ENCODE results near the gene HNRNPA1L2. TPM values are rescaled to one million over a fixed set of nuclear protein-coding genes. Genes with fewer than 3 reads are reported as not detected.
"Not testable (repeated sequence)": the region's sequence is repeated elsewhere in the genome, so short reads cannot be mapped to it uniquely, and the experiment has no call there.

HNRNPA1L2 gene
- 1.6 and 4.5 TPM in 2 replicates for total RNA-seq

DNA sequence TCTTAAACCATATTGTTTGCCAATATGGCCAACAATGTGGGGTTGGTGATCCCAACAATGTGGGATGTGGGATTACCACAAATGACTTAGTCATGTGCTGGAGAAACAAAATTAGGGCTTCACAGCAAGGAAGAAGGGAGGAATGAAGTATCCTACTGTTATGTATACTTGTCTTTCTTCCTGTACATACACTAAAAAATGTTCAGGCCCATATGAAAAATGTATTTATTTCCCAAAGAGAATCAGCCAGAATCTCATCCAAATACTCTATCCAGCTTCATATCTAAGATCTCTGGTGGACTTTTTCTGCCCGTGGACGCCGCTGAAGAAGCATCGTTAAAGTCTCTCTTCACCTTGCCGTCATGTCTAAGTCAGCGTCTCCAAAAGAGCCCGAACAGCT lies at the start of gene HNRNPA1L2:
TSS of gene HNRNPA1L2 (plus strand) at position 301 of the 400 bp plus-strand sequence. CDS start at position 363, 62 bp downstream.
- no peak for DNase-seq (ENCODE audit: low read depth)

GRCh38 chr13:52593175-52593574 lies 49.1 kb upstream of the HNRNPA1L2 start:
- not testable (repeated sequence) for DNase-seq (ENCODE audit: low read depth)

DNA sequence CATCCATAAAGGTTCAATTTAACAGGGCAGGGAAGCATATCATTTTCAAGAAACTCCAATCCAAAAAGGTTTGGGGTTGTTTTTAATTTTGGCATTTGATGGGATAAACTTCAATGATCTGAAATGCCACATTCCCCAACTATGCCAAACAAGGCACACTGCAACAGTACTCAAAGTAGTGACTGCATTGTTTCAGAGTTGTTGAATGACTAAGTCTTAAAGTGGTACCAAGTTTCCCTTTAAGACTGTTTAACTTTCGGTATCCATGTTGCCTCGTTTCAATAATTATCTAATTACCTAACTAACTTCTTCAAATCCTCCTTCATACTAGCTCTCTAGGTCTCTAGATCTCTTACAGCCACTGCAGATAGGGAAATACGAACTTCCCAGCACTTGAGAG lies 48.4 kb upstream of the HNRNPA1L2 start:
- not testable (repeated sequence) for DNase-seq (ENCODE audit: low read depth)

- DNase-seq (ENCODE audit: low read depth), result not testable (repeated sequence)
These were observed 47.9 kb upstream of the HNRNPA1L2 start for GRCh38 chr13:52594295-52594694.

DNA sequence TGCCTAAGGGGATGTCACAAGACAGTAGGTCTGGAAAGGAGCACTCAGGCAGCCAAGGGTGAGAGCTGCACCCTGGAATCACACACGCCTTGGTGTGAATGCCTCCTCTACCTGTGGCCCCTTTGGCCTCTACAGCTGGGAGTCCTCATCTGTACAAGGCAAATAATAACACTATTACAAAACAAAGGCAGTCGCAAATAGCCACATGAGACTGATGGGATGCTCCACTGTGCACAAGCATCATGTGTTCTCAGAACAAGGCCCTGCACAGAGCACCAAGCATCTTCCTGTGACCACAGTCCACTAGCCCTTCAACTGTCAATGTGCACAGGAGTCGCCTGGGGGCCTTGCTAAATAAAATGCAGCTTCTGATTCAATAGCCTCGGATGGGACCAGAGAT lies 44.6 kb upstream of the HNRNPA1L2 start:
- no peak for DNase-seq (ENCODE audit: low read depth)

GRCh38 chr13:52599037-52599847 lies 43.0 kb upstream of the HNRNPA1L2 start:
- peak; percentile 41 for DNase-seq (ENCODE audit: low read depth)

GRCh38 chr13:52599848-52600603 lies 42.2 kb upstream of the HNRNPA1L2 start:
- DNase-seq (ENCODE audit: low read depth), result no peak

- peak; percentile 33 for DNase-seq (ENCODE audit: low read depth)
These were observed 41.6 kb upstream of the HNRNPA1L2 start for GRCh38 chr13:52600666-52601065.

- not testable (repeated sequence) for DNase-seq (ENCODE audit: low read depth)
These were observed 38.9 kb upstream of the HNRNPA1L2 start for GRCh38 chr13:52603316-52603715.

GRCh38 chr13:52606126-52606525 lies 36.1 kb upstream of the HNRNPA1L2 start:
- DNase-seq (ENCODE audit: low read depth), result not testable (repeated sequence)

- DNase-seq (ENCODE audit: low read depth), result not testable (repeated sequence)
These were observed 35.4 kb upstream of the HNRNPA1L2 start for GRCh38 chr13:52606795-52607194.

GRCh38 chr13:52608184-52608583 lies 34.0 kb upstream of the HNRNPA1L2 start:
- not testable (repeated sequence) for DNase-seq (ENCODE audit: low read depth)

DNA sequence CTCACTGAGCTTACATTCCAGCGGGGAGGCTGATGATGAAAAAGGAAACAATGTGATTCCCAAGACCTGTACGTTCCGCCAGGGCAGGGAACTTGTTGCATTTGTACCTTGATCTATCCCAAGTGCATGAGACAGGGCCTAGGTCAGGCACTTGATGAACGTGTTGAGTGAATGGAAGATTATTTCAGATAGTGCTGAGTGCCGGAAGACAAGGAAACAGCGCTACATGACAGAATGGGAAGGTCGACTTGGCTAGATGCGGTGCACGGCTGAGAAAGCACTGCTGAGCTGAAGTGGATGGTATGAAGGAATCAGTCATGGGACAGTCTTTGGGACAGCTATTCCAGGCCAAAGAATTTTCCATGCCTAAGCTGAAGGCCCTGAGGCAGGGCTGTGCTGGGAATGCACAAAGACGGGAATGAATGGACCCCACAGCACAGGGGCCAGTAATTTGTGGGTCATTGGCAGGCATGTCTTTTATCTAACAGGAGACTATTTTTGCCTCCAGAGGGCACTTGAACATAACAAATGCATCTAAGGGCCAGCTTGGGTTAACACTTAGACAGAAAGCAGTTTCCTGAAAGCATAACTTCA lies 33.1 kb upstream of the HNRNPA1L2 start:
- peak; percentile 51 for DNase-seq (ENCODE audit: low read depth)

DNA sequence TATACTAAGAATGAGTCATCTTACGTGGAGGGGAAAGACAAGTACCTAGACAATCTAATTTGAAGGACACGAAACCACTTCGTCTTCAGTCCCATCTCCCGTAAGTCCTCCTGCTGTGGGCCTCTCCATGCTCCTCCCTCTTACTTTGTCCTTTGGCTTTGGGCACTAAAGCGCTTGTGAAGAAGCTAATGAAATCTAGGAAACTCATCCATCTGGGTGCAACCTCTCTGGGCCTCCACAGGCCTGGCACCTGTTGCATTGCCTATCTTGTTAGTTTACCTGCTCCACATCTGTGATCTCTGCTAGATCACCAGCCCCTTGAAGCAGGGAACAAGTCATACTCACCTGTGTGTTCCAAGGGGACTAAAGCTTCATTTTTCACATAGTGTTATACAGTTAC lies 32.1 kb upstream of the HNRNPA1L2 start:
- DNase-seq (ENCODE audit: low read depth), result not testable (repeated sequence)

- no peak for DNase-seq (ENCODE audit: low read depth)
These were observed 27.0 kb upstream of the HNRNPA1L2 start for GRCh38 chr13:52615134-52615801.

DNA sequence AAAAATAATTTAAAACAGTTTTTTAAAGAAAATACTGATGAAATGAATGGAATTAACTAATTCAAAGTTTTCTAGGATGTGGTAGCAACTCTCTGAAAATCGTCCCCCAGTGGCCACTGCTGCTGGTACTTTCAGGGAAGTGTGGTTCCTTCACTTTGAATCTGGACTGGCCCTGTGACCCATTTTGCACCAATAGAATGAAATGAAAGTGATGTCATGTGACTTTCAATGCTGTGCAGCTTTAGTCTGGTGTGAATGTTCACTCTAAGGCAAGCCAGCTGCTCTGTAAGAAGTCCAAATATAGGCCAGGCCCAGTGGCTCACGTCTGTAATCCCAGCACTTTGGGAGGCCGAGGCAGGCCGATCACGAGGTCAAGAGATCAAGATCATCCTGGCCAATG lies 26.4 kb upstream of the HNRNPA1L2 start:
- no peak for DNase-seq (ENCODE audit: low read depth)

- peak; percentile 69 for DNase-seq (ENCODE audit: low read depth)
These were observed 24.9 kb upstream of the HNRNPA1L2 start for GRCh38 chr13:52617070-52618060.

DNA sequence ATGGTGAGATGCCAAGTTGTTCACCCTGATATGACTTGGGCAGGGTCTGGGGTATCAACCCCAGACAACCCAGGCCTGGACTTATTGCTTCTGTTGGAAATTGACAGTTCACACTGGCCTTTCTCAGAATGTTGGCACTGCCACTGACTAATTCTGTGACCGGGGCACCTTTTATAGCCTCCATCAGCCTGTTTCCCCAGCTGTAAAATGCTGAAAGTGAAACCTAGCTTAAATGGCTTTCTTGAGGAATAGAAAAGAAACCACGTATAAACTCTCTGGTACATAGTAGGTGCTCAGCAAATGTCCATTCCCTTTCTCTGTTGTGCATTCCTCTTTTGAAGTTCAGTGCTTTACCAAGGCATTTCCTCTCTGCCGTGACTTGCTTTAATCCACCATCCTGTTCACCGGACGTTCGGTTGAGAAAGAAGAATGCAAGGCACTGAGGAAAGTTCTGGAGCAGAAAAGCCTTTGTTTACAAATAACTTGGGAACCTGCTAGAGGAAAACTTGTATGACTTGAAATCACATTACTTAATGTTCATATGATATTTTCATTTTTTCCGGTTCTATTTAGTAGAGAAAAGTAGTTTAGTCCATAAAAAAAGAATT lies 11.0 kb upstream of the HNRNPA1L2 start:
- peak; percentile 59 for DNase-seq (ENCODE audit: low read depth)

DNA sequence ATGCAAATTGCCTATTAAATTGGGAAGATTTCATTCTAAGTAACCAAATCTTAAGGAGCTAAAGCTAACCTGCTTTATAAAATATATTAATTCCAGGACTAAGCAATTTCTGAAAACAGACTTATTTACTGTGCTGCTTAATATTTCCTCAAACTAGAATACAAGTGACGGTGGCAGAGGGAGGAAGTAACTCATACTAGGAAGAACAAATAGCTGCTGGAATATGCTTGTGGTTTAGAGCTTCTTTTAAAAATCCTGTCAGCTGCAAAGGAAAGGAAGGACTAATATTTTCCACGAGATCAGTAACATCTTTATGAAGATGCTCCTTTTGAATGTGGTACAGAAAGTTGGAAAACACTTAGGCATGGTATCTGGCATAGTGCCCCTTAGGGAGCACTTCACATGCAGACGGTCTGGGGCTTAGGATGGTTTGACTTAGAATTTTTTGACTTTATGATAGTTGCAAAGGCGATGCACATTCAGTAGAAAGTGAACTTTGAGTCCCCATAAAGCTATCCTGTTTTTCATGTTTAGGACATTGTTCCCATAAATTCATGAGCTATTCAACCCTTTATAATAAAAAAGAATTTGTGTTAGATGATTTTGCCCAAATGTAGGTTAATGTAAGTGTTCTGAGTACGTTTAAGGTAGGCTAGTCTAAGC lies 3.4 kb upstream of the HNRNPA1L2 start:
- no peak for DNase-seq (ENCODE audit: low read depth)

DNA sequence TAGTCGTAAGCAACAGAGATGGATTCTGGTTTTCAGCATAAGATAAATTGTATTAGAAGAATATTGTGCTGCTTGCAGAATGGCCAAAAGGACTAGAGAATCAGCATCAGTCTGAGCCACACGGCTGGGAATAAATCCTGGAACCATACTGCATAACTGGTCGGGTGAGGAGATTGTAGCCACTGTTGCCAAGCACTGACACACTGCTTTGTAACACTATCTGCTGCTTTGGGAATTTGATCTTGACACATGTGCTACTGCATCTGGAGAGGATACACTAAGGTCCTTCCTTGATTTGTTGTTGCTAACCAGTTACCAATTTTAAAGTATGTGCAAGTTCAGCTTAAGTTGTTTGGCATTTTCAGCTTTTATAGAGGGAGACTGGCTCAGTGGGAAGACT lies 1.9 kb downstream of the HNRNPA1L2 start:
- DNase-seq (ENCODE audit: low read depth), result no peak

Data from renal cortical epithelial cell (primary cell).